GM12864 (cell line): Measurements from ENCODE around the gene SMIM36.
A peak's percentile ranks its signal among the peaks of the same experiment; 100 is the strongest.
"Not testable (repeated sequence)": the region's sequence is repeated elsewhere in the genome, so short reads cannot be mapped to it uniquely, and the experiment has no call there.

ENCODE experiments used
- DNase-seq: peaks from one replicate; pipeline ENCODE4 v3.0.0-alpha.2; 2011; ENCODE audit warnings: low read depth
- H3K4me3 ChIP-seq: 2 replicates; pipeline ENCODE4 v1.5.1; 2011; ENCODE audit warnings: mild to moderate bottlenecking, low read depth, low read length, control low read depth
- TF ChIP-seq, protein P1 (sequence below): IDR thresholded peaks from 2 replicates; pipeline ENCODE4 v1.5.1; 2011; ENCODE audit warnings: low read depth, mild to moderate bottlenecking, moderate library complexity, low read length, control low read depth, inconsistent platforms; ENCODE audit errors: missing control alignments

Gene SMIM36

DNA sequence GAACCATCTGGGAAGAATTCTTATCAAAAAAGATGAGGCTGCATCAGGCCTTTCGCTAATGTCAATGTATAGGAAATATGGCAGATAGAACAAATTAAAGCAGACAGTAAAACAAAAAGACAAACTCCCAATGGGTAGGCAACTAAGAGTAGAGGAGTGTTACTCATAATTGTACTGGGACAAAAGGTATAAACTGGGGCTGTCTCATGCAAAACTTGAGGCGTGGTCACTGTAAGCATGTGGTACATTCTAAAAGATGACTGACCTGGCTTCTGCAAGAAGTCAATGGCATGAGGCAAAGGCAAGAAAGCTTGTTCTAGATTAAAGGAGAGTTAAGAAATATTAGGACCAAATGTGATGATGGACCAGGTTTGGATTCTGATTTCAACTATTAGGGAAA, 26.7 kb downstream of the SMIM36 start:
- H3K4me3 ChIP-seq, result no peak overlapping the region
- TF ChIP-seq, protein P1, sequence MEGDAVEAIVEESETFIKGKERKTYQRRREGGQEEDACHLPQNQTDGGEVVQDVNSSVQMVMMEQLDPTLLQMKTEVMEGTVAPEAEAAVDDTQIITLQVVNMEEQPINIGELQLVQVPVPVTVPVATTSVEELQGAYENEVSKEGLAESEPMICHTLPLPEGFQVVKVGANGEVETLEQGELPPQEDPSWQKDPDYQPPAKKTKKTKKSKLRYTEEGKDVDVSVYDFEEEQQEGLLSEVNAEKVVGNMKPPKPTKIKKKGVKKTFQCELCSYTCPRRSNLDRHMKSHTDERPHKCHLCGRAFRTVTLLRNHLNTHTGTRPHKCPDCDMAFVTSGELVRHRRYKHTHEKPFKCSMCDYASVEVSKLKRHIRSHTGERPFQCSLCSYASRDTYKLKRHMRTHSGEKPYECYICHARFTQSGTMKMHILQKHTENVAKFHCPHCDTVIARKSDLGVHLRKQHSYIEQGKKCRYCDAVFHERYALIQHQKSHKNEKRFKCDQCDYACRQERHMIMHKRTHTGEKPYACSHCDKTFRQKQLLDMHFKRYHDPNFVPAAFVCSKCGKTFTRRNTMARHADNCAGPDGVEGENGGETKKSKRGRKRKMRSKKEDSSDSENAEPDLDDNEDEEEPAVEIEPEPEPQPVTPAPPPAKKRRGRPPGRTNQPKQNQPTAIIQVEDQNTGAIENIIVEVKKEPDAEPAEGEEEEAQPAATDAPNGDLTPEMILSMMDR, result no peak
- no peak for DNase-seq

DNA sequence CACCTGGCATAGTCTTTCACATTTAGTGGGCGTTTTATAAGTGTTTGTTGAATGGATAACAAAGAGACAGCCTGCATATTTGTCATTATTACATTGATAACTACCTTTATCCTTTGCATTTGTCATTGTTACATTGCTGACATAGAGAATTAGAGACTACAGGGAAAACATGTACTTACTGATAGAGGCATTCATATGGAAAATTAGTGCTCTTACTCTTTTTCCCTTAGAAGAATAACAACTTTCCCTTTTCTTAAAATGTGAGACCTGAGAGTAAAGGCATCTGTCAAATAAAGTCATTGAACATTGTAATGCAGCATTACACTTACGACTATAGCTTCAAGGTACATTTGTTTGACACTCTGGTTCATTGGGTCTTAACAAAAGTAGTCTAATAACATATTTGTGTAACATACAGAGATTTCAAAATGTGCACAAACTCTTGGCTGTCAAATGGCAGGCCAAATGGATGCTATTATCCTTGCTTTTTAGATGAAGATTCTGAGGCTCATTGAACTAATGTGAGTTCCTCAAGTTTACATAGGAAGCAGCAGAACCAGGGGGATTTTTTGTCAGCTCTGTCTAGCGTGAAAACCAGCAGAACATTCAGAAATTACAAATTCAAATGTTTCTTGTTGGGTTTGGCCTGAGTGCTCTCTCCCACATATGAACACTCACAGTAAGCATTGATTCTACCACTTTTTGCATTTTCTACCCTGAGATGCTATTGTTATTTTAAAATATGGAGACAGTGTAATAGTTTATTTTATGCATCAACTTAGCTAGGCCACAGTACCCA, 28.5 kb downstream of the SMIM36 start:
- TF ChIP-seq, protein P1, result no peak
- no peak overlapping the region for H3K4me3 ChIP-seq

DNA sequence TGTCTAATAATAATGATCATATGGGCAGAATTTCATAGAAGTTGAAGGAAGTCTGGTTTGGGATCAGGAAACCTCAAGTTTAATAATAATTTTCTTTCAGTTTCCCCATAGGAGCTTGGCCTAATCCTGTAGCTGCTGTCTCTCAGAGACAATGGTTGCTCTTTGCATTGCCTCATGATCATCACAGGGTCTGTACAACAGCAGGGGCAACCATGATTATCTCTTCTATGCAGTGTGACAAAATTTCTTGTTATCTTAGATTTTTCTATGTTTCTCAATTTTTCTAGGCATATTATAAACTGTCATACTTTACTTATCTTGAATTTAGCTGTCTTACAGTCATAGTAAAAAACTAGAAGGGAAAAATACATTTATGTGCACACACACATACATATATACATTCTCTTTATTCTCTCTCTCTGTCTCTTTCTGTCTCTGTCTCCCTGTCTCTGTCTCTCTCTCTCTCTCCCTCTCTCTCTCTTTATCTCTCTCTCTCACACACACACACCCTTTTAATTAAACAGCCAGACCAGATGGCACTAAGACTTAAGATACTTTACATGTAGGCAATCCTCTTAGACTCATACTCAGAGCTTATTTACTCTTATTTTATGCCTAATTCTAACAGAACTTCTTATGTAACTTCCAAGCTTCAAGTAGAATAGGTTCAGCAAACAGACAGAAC, 30.5 kb downstream of the SMIM36 start:
- TF ChIP-seq, protein P1, result no peak
- no peak for DNase-seq

More for the DNA sequence above, 28.5 kb downstream of the SMIM36 start:
- DNase-seq, result no peak

DNA sequence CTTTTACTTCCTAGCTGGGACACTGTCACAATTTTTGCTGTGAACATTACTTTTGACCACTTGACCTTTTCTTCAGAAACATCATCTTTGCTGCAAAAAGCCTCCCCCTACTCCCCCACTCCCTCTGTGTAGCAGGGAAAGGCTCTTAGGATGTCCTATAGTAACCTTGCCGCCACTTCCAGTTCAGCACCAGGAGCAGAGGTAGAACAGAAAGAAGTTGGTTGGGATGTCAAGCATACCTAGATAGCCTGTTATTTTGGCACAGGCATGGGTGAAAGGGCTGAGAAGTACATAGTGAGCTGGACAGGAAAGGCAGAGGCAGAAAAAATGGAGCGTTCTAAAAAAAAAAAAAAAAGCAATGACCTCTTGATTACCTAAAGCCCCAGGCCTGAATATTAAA, 31.3 kb downstream of the SMIM36 start:
- no peak for DNase-seq
- TF ChIP-seq, protein P1, result no peak
- no peak overlapping the region for H3K4me3 ChIP-seq

More for the DNA sequence above, 30.5 kb downstream of the SMIM36 start:
- H3K4me3 ChIP-seq, result no peak overlapping the region

DNA sequence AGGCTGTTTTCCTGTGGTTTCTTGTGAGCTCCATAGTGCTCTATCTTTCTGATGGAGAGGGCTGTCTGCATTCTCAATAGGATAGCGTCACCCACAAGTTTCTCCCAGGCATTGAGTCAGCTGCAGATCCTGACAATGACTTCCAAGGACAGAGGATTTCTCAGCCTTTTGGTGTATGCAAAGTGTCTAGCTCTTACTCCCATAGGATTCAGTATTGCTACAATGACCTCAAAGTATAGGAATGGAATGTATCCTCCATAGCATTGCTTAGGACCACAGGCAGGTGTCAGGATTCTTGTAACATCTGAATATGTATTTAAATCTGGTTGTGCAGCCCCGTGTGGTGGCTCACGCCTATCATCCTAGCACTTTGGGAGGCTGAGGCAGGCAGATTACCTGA, 32.3 kb downstream of the SMIM36 start:
- no peak for DNase-seq
- TF ChIP-seq, protein P1, result no peak
- H3K4me3 ChIP-seq, result no peak overlapping the region

DNA sequence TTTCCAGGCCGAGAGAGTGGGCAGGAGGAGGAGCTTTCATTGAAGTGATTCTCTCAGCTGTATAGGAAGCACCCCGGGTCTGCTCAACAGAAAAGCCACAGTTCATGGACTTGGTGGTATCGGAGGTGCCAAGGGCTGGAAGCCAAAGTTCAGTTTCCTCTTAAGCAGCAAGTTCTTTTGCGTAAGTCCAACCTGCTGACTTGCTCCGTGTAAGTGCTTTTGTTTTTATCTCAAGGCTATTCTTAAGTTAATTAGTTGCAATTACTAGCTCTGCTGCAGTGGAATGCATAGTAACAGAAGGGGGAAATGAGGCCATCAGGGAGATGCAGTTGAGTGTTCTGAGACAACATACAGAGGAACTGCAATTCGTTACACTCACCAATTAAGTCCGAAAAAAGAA, 44.6 kb downstream of the SMIM36 start:
- H3K4me3 ChIP-seq, result no peak overlapping the region; the same call in 1 of the 2 replicates
- TF ChIP-seq, protein P1, result no peak
- peak; percentile 16 for DNase-seq

DNA sequence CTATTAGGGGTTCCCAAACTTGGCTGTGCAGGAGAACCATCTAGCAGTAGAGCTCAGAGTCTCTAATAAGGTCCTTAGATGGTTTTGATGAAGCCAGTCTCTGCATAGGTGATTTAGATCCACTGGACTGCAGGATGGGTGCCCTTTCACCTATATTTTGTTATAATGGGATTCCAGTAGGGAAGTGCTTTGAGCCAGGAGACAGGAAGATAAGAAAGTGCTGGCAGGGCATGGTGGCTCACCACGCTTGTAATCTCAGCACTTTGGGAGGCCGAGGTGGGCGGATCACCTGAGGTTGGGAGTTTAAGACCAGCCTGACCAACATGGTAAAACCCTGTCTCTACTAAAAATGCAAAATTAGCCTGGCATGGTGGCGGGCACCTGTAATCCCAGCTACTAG, 45.5 kb downstream of the SMIM36 start:
- DNase-seq, H3K4me3 ChIP-seq: not testable (repeated sequence)
